CD4-positive, alpha-beta T cell treated with Interleukin-4 for 1 hour (primary cell): ENCODE results near the gene DNAJC30.
"Not testable (repeated sequence)": the region's sequence is repeated elsewhere in the genome, so short reads cannot be mapped to it uniquely, and the experiment has no call there.

Experiments used
- DNase-seq, 2 donors: peaks; one replicate each; pipeline ENCODE4 v3.0.0-alpha.2; 2020 to 2022

Gene DNAJC30

DNA sequence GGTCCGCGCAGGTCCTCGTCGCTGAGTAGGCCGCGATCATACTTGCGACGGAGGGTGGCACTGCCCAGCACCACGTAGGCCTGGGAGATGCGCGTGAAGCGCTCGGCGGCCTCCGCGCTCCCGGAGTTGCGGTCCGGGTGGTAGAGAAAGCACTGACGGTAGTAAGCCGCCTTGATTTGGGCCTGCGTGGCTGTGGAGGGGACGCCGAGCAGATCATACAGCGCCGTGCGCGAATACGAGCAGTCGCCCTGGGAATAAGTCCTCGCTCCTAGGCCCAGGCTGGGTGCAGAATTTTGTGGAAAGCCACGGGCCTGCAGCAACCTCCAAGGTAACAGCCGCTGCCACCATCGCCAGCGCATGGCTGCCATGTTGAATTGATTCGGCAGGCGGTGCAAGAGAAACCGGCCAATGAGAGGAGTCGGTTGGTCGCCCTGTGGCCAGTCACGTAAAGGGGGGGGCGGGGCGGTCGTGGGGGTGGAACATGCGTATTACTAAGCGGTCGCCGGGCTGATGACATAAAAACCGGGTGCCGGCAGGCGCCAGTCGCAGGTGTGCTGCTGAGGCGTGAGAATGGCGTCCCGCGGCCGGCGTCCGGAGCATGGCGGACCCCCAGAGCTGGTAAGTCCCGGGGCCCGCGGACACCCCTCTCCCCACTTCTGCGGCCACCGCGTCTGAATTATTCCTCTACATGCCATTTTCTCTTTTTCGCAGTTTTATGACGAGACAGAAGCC is at the start of gene DNAJC30, which contains the start of gene BUD23:
TSS of gene DNAJC30 (minus strand) at position 398 of the 732 bp plus-strand sequence. CDS start at position 368, 30 bp downstream.
TSS of gene BUD23 (plus strand) at position 542 of the 732 bp plus-strand sequence. CDS start at position 571, 29 bp downstream.
- peak; percentile 96 for DNase-seq

DNA sequence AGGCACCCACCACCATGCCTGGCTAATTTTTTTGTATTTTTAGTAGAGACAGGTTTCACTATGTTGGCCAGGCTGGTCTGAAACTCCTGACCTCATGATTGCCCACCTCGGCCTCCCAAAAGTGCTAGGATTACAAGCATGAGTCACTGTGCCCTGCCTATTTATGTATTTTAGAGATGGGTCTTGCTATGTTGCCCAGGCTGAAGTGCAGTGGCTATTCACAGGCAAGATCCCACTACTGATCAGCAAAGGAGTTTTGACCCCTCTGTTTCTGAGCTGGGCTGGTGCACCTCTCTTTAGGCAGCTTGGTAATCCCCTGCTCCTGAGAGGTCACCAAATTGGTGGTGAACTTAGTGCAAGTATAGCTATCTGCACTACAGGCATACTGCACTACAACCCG is 49.1 kb upstream of the DNAJC30 start:
- DNase-seq: no peak

DNA sequence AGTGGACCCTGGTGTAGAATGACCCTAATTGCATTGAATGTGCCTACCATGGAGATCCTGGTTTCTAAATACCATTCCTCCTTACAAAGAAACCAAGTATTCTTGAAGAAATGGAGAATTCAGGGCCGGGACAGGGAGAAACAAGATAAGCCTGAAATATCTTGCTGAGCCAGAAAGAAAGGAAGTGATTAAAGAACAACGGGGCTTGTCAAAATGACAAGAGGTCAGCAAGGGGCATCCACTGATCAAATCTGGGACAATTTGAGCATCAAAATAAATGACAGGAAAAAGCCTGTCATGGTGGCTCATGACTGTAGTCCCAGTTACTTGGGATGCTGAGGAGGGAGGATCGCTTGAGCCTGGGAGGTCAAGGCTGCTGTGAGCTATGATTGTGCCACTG is 47.2 kb upstream of the DNAJC30 start:
- no peak for DNase-seq

DNA sequence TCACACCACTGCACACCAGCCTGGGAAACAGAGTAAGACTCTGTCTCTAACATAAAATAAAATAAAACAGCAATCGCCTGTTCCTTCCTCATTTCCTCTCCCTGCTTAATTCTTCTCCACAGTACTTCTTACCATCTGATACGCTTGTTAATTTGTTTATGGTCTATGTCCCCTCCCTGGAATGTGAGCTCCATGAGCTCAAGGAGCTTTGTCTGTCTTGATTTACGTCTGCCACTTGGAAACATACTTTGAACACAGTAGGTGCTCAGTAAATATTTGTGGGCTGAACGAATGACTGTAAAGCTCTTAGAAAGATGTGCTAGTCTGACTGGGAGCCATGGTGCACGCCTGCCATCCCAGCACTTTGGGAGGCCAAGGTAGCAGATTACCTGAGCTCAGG is 45.3 kb upstream of the DNAJC30 start:
- DNase-seq: no peak

- no peak for DNase-seq
These were observed 44.7 kb upstream of the DNAJC30 start for GRCh38 chr7:73727952-73728351.

- no peak for DNase-seq
These were observed 42.8 kb upstream of the DNAJC30 start for GRCh38 chr7:73726083-73726466.

DNA sequence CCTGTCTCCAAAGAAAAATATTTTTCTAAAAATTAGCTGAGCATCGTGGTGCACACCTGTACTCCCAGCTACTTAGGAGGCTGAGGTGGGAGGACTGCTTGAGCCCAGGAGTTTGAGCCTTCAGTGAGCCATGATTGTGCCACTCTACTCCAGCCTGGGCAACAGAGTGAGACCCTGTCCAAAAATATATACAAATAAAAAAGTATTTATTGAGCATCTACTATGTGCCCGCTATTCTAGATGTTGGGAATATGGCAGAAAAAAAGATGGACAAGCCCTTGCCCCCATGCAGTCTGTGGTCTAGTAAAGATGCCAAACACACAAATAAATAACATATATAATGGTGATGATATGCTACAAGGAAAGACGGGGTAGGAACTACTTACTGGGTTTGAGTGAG is 40.6 kb upstream of the DNAJC30 start:
- DNase-seq: no peak

GRCh38 chr7:73722785-73723184 is 39.5 kb upstream of the DNAJC30 start:
- no peak for DNase-seq

DNA sequence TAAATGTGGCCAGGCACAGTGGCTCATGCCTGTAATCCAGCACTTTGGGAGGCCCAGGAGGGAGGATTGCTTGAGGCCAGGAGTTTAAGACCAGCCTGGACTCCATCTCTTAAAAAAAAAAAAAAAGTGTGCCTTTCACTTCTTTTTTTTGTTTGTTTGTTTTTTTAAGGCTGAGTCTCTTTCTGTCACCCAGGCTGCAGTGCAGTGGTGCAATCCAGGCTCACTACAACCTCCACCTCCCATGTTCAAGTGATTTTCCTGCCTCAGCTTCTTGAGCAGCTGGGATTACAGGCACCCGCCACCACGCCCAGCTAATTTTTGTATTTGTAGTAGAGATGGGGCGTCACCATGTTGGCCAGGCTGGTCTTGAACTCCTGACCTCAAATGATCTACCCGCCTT is 38.9 kb upstream of the DNAJC30 start:
- not testable (repeated sequence) for DNase-seq

GRCh38 chr7:73721377-73721817 is 38.1 kb upstream of the DNAJC30 start:
- DNase-seq: no peak

DNA sequence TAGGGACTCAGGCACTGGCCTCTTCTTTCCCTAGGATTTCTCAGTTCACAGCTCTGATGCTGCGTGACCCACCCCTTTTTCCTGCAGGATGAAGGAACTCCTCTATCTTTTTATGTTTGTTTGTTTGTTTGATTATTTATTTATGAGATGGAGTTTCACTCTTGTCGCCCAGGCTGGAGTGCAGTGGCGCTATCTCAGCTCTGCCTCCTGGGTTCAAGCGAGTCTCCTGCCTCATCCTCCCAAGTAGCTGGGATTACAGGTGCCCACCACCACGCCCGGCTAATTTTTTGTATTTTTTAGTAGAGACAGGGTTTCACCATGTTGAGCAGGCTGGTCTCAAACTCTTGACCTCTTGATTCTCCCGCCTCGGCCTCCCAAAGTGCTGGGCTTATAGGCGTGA is 37.2 kb upstream of the DNAJC30 start:
- not testable (repeated sequence) for DNase-seq

DNA sequence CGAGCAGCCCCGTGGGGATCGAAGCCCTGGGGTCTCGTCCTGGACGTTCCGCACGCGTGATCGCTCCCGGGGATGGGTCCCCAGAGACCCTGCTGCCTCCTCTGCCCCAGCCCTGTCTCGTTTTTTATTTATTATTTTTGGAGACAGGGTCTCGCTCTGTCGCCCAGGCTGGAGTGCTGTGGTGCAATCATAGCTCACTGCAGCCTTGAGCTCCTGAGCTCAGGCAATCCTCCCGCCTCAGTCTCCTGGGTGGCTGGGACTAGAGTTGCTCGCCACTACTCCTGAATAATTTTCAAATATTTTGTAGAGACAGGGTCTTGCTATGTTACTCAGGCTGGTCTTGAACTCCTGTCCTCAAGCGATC is 36.5 kb upstream of the DNAJC30 start:
- no peak for DNase-seq

DNA sequence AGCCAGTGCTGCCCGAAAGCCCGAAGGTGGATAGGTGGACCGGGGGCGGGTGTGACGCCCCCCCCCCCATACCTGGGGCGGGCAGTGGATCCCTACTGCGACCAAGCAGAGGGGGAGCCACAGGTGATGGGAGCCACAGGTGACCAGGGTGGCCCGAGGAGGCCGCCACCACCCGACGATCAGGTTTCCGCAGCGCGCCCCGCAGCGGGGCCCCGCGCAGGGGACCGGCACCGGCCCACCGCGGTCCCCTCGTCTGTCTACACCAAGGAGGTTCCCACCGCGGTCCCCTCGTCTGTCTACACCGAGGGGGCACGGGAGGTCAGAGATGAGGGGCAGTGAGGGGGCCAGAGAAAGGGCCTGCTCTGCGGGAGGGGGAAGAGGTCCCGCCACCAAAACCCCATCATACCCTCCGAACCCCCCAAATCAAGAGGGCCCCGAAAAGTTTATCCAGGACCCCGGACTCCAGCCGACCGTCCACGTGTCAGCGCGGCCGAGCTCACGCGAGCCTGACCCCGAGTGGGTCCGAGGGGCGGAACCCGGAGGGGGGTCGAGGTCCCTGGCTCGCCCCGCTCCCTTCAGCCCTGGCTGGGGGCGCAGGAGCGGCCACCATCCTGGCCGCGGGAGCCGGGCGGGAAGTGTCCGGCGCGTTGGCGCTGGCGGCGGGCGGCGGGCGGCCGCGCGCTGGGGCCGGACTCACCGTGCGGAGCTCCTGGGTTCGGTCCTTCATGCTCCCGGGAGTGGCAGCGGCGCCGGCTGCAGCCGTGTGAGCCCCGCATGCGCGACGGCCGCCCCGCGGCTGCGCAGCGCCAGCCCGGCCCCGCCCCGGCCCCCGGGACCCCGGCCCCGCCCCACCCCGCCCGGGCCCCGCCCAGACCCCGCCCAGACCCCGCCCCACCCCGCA is 35.9 kb upstream of the DNAJC30 start, which contains the start of gene STX1A:
TSS of gene STX1A (minus strand) at position 765 of the 901 bp plus-strand sequence. CDS start at position 727, 38 bp downstream.
- DNase-seq: peak; percentile 68 to 76

- peak in 1 of 2 donors; percentile 26 for DNase-seq
These were observed 35.2 kb upstream of the DNAJC30 start for GRCh38 chr7:73718438-73718881.

DNA sequence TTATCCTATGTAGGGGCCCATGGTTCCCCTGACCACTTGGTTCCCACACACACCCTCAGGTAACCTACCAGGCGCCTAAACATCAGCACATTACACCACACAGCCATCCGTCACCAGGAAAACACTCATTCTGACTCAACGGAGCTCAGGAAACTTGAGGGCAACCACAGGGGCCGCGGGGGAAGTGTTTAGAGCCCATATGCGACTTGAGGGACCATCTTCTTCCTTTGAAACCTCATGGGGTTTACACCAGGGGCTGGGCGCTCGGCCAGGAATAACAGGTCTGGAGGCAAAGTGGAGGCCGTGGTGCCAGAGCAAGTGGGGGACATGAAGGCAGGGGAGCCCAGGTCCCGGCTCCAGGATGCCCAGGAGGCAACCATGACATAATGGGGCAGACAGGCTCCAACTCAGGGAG is 34.7 kb upstream of the DNAJC30 start:
- peak; percentile 74 to 76 for DNase-seq

DNA sequence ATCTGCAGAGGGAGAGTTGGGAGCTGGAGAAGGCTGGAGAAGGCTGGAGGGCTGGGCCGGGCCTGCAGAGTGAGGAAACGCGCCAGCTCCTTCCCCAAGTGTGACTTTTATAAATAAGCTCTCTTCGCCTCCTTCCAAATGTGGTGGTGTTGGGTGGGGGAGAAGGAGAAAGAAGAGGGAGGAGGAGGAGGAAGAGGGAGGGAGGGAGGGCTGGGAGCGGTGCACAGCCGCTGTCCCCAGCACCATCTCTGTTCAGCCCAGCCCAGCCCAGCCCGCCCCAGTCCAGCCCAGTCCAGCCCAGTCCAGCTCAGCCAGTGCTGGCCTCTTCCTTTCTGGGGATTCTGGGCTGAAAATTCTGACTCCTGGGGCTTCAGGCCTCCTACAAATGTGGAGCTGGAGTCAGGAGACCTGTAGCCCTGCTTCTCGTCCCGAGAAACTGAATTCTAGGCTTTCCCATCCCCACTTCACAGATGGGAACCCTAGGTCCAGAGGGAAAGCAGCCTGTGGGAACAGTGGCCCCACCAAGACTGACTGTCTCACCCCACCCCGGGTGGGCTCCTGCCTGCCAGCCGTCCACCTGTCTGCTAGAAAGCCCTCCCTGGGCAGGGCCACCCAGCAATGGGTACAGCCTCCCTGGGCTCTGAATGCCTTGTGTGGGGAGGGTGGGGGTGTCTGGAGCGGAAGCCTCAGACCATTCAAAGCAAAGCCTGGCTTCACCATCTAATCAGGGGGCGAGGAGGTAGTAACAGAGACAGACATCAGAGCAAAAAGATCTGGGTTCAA is 34.0 kb upstream of the DNAJC30 start:
- DNase-seq: no peak

GRCh38 chr7:73716318-73716890 is 33.2 kb upstream of the DNAJC30 start:
- no peak for DNase-seq

GRCh38 chr7:73715648-73716317 is 32.5 kb upstream of the DNAJC30 start:
- DNase-seq: peak in 1 of 2 donors; percentile 17

DNA sequence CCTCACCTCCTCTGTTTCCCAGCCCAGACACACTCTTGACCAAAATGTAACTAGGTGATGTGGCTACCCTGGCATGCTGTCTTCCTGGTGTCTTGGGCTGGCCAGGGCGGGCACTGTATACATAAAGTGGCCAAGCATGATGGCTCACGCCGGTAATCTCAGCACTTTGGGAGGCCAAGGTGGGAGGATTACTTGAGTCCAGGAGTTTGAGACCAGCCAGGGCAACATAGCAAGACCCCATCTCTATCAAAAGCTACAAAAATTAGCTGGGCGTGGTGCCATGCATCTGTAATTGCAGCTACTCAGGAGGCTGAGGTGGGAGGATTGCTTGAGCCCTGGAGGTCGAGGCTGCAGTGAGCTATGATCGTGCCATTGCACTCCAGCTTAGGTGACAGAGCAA is 30.1 kb upstream of the DNAJC30 start:
- not testable (repeated sequence) for DNase-seq

DNA sequence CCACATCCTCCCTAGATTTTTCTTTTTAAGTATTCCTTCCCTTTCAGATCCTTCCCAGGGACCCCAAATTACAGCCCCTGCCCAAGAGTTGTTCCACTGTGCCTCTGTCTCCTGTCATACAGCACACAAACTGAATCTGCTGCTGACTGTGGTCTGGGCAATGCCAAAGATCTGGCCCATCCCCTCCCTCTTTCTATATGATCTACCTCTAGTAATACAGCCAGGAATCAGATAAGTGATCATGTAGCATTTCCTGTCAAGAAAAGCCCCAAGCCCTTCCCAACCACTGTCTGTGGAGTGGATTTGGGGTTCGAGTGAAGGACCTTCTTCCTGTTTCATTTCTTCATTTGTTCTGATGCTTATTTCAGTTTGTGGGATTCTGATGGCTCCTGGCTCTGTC is 29.5 kb upstream of the DNAJC30 start:
- DNase-seq: no peak

GRCh38 chr7:73708961-73709549 is 25.8 kb upstream of the DNAJC30 start:
- no peak for DNase-seq
